Caco-2 (cell line): ENCODE measurements around the gene COPZ2. TPM values are rescaled to one million over a fixed set of nuclear protein-coding genes. Genes with fewer than 3 reads are reported as not detected.
"Not testable (repeated sequence)": the region's sequence is repeated elsewhere in the genome, so short reads cannot be mapped to it uniquely, and the experiment has no call there.

Experiments
- BruUV-seq: library from RNA; stranded (reverse); fragments of 400-500 nt; replicated peaks from 2 replicates; lab custom pipeline; 2021; lab: Mats Ljungman, UMichigan
- CTCF ChIA-PET: fragments of 300-600 bp; sonication (Branson Sonifier 250); formaldehyde crosslinking; loops from one replicate; lab custom pipeline; 2022; ENCODE audit warnings: antibody characterized with exemption; lab: Charles Lee
- POLR2A ChIA-PET: fragments of 300-600 bp; sonication (Branson Sonifier 250); formaldehyde crosslinking; loops from one replicate; lab custom pipeline; 2022; ENCODE audit warnings: antibody characterized with exemption; lab: Charles Lee
- DNase-seq, 2 experiments: peaks; one replicate each; pipeline versions ENCODE4 v3.0.0 to v3.0.0-alpha.2; 2020 to 2022
- H3K27me3 ChIP-seq: replicated peaks from 2 replicates; pipeline ENCODE4 v1.6.0; 2011; ENCODE audit warnings: low read length; ENCODE audit not compliant: control insufficient read depth, insufficient read depth
- H3K36me3 ChIP-seq: 2 replicates; pipeline ENCODE4 v1.5.1; 2011; ENCODE audit warnings: low read length; ENCODE audit not compliant: control insufficient read depth, insufficient read depth
- H3K4me1 ChIP-seq: fragments of 250-450 bp; sonication (Bioruptor Pico); 2 replicates; pipeline ENCODE4 v1.5.1; 2020; ENCODE audit warnings: mild to moderate bottlenecking
- H3K4me3 ChIP-seq: 2 replicates; pipeline ENCODE4 v1.5.1; 2011; ENCODE audit warnings: low read depth, mild to moderate bottlenecking, control low read depth, low read length
- H3K9me3 ChIP-seq: fragments of 250-450 bp; sonication (Bioruptor Pico); 2 replicates; pipeline ENCODE4 v1.5.1; 2020; ENCODE audit warnings: mild to moderate bottlenecking, moderate library complexity
- H3K27ac Mint-ChIP-seq: one replicate; pipeline ENCODE4 v1.8.0; 2022; ENCODE audit warnings: mixed read lengths; ENCODE audit not compliant: unreplicated experiment
- H3K27me3 Mint-ChIP-seq: one replicate; pipeline ENCODE4 v1.8.0; 2022; ENCODE audit warnings: mixed read lengths; ENCODE audit not compliant: insufficient read depth, unreplicated experiment
- H3K36me3 Mint-ChIP-seq: one replicate; pipeline ENCODE4 v1.8.0; 2022; ENCODE audit warnings: mild to moderate bottlenecking, mixed read lengths; ENCODE audit not compliant: insufficient read depth, unreplicated experiment
- H3K4me1 Mint-ChIP-seq: one replicate; pipeline ENCODE4 v1.8.0; 2022; ENCODE audit warnings: low read depth, mixed read lengths; ENCODE audit not compliant: unreplicated experiment
- H3K4me3 Mint-ChIP-seq: one replicate; pipeline ENCODE4 v1.8.0; 2022; ENCODE audit warnings: mild to moderate bottlenecking, moderate library complexity, mixed read lengths; ENCODE audit not compliant: unreplicated experiment
- H3K9me3 Mint-ChIP-seq: one replicate; pipeline ENCODE4 v1.8.0; 2022; ENCODE audit warnings: mixed read lengths; ENCODE audit not compliant: unreplicated experiment
- intact Hi-C: fragments of 100-400 bp; cut with micrococcal nuclease; formaldehyde crosslinking; loops from one replicate; pipeline ENCODE4 v1.10.0; 2022; ENCODE audit not compliant: unreplicated experiment
- total RNA-seq: library from RNA; stranded (reverse); gene quantifications from 2 replicates; pipeline ENCODE4 v1.2.3, GENCODE V29; 2022
- TF ChIP-seq, protein P1 (sequence below), 2 experiments: fragments of 200-600 bp in 1 of 2; IDR thresholded peaks; 1 replicate in 1 of 2; 2 replicates in 1 of 2; pipeline versions ENCODE4 v1.5.1 to v1.8.0; 2011 to 2022; ENCODE audit warnings: antibody characterized with exemption in 1 of 2, control low read depth in 1 of 2, inconsistent platforms in 1 of 2, low read depth in 1 of 2, low read length in 1 of 2, mild to moderate bottlenecking in 1 of 2, moderate library complexity in 1 of 2; ENCODE audit not compliant: insufficient read depth in 1 of 2, severe bottlenecking in 1 of 2, unreplicated experiment in 1 of 2

The COPZ2 gene
- total RNA-seq, 1 experiment from 2014 or later, result 6.7 TPM

DNA sequence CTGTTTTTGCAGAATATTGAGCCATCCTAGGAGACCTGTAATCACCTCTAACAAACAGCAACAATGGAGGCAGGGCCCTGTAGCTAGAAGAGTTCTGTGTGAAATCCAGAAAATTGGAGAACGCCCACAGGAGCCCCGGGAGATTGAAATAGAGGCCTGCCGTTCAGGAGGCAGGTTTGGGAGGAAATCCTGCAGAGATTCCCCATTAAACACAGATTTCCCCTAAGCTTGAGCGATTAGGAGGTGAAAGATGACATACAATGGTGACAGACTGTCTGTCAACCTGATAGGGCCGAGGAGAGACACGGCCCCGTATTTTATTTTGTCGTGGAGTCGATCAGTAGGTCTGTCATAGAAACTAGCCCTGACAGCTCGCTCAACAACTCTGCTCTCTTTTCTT, 48.4 kb downstream of the COPZ2 start:
- H3K36me3 Mint-ChIP-seq, result peaks cover 14% of the 10 kb centered on the region
- no peaks in the 10 kb centered on the region for H3K36me3 ChIP-seq
- H3K9me3 ChIP-seq, result no peaks in the 10 kb centered on the region
- peaks cover 7% of the 10 kb centered on the region for H3K4me1 Mint-ChIP-seq
- no peak overlapping the region for H3K4me3 ChIP-seq
- H3K27me3 Mint-ChIP-seq, result peaks cover 2% of the 10 kb centered on the region
- intact Hi-C loops, result no loop called here
- CTCF ChIA-PET, result interaction anchor here (0.9 to 1.4 kb wide), 2 partner anchors 22 to 37 kb away, joined by 4 read pairs; no protein-coding TSS in a partner anchor
- POLR2A ChIA-PET, result interaction anchor here (1.1 kb wide), 1 partner anchor 18 kb away, joined by 5 read pairs; the partner anchor contains the start of gene CDK5RAP3
- H3K27me3 ChIP-seq, result no peaks in the 10 kb centered on the region
- DNase-seq, result no peak
- H3K9me3 Mint-ChIP-seq, result no peaks in the 10 kb centered on the region
- no peak overlapping the region for H3K27ac Mint-ChIP-seq
- no peaks in the 10 kb centered on the region for H3K4me1 ChIP-seq
- no TSS peak for BruUV-seq
- TF ChIP-seq, protein P1, sequence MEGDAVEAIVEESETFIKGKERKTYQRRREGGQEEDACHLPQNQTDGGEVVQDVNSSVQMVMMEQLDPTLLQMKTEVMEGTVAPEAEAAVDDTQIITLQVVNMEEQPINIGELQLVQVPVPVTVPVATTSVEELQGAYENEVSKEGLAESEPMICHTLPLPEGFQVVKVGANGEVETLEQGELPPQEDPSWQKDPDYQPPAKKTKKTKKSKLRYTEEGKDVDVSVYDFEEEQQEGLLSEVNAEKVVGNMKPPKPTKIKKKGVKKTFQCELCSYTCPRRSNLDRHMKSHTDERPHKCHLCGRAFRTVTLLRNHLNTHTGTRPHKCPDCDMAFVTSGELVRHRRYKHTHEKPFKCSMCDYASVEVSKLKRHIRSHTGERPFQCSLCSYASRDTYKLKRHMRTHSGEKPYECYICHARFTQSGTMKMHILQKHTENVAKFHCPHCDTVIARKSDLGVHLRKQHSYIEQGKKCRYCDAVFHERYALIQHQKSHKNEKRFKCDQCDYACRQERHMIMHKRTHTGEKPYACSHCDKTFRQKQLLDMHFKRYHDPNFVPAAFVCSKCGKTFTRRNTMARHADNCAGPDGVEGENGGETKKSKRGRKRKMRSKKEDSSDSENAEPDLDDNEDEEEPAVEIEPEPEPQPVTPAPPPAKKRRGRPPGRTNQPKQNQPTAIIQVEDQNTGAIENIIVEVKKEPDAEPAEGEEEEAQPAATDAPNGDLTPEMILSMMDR (IDR thresholded peaks at IDR 0.05; ENCODE audit: insufficient read depth in 1 of 2, low read depth in 1 of 2, low read length in 1 of 2, severe bottlenecking in 1 of 2, unreplicated experiment in 1 of 2), result no peak
- H3K4me3 Mint-ChIP-seq, result no peak overlapping the region

DNA sequence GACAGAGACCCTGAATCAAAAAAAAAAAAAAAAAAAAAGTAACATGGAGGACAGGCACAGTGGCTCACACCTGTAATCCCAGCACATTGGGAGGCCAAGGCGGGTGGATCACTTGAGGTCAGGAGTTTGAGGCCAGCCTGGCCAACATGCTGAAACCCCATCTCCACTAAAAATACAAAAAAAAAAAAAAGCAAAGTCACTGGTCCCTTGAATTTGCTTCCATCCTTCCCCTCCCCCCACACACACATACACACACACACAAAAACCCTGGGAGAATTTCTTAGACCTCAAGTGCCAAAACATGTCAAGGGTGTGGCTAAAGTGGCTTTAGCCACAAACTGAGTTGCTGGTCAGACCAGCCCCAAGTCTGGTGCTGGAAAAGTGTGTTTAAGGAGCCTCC, 49.2 kb downstream of the COPZ2 start:
- H3K36me3 ChIP-seq, H3K4me3 Mint-ChIP-seq, H3K4me1 Mint-ChIP-seq, H3K4me3 ChIP-seq, H3K9me3 ChIP-seq, H3K27ac Mint-ChIP-seq, intact Hi-C loops, H3K27me3 ChIP-seq, H3K9me3 Mint-ChIP-seq, POLR2A ChIA-PET, BruUV-seq, H3K4me1 ChIP-seq, H3K27me3 Mint-ChIP-seq, DNase-seq, CTCF ChIA-PET: not testable (repeated sequence)
- peaks cover 14% of the 10 kb centered on the region for H3K36me3 Mint-ChIP-seq

DNA sequence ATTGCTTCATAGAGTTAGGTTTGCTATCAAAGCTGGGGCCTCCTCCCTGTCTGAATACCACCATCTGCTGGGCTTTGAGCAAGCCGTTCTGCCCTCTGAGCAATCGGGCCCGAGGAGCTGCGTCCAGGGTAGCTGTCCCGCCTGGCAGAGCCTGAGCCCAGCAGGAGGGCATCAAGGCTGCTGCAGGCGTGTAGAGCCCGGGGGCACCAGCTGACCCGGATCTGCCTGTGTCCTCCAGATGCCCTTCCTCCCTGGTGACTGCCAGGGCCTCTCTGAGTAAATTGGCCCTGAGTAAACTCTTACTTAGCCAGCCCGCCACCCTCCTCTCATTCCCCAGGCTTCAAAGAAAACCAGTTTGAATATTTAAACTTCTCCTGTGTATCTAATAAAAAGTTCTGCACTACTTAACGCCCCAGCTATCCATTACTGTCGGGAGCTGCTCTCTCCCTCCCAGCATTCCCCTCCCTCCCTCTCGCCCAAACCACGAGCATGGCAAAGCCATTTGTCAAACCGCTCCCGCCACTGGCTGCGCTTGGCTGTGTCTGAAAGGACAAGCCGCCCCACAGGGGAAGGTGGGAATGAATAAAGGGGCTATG, 50.3 kb downstream of the COPZ2 start:
- intact Hi-C loops, result no loop called here
- H3K36me3 ChIP-seq, result peaks cover 7% of the 10 kb centered on the region; the same call in 1 of the 2 replicates
- TF ChIP-seq, protein P1 (IDR thresholded peaks at IDR 0.05; ENCODE audit: insufficient read depth in 1 of 2, low read depth in 1 of 2, low read length in 1 of 2, severe bottlenecking in 1 of 2, unreplicated experiment in 1 of 2), result peak in 1 of 2 experiments; percentile 8
- H3K9me3 Mint-ChIP-seq, result no peaks in the 10 kb centered on the region
- H3K4me1 ChIP-seq, result no peaks in the 10 kb centered on the region
- peaks cover 7% of the 10 kb centered on the region for H3K4me1 Mint-ChIP-seq
- DNase-seq, result no peak
- ChIA-PET CTCF (interaction anchor here (1.6 to 1.7 kb wide), 2 partner anchors 16 to 31 kb away, joined by 9 to 19 read pairs; partner anchors contain the start of gene CDK5RAP3), POLR2A (interaction anchor here (1.0 kb wide), 1 partner anchor 15 kb away, joined by 3 read pairs; no protein-coding TSS in a partner anchor)
- H3K4me3 ChIP-seq, result no peak overlapping the region
- H3K4me3 Mint-ChIP-seq, result no peak overlapping the region
- no peaks in the 10 kb centered on the region for H3K27me3 Mint-ChIP-seq
- H3K9me3 ChIP-seq, result no peaks in the 10 kb centered on the region
- H3K36me3 Mint-ChIP-seq, result peaks cover 19% of the 10 kb centered on the region
- no peak overlapping the region for H3K27ac Mint-ChIP-seq
- BruUV-seq, result no TSS peak
- no peaks in the 10 kb centered on the region for H3K27me3 ChIP-seq
